Measurements from ENCODE around the gene DDX24.

GRCh38 chr14:94123296-94123695 is 42.3 kb upstream of the DDX24 start:
- no peak for TF ChIP-seq POLR2A (IDR thresholded peaks at IDR 0.05)
- TF ChIP-seq, protein P1, sequence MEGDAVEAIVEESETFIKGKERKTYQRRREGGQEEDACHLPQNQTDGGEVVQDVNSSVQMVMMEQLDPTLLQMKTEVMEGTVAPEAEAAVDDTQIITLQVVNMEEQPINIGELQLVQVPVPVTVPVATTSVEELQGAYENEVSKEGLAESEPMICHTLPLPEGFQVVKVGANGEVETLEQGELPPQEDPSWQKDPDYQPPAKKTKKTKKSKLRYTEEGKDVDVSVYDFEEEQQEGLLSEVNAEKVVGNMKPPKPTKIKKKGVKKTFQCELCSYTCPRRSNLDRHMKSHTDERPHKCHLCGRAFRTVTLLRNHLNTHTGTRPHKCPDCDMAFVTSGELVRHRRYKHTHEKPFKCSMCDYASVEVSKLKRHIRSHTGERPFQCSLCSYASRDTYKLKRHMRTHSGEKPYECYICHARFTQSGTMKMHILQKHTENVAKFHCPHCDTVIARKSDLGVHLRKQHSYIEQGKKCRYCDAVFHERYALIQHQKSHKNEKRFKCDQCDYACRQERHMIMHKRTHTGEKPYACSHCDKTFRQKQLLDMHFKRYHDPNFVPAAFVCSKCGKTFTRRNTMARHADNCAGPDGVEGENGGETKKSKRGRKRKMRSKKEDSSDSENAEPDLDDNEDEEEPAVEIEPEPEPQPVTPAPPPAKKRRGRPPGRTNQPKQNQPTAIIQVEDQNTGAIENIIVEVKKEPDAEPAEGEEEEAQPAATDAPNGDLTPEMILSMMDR (IDR thresholded peaks at IDR 0.05): no peak

All from heart left ventricle (tissue), 13 donors.